GM11168 (cell line): ENCODE measurements around the gene SH3BGRL.

Source experiments
- in situ Hi-C: fragments of 300-500 bp; cut with MboI; formaldehyde crosslinking; loops from one replicate; pipeline ENCODE4 v1.12.0; 2022; ENCODE audit warnings: low sequenced_read_pairs; ENCODE audit not compliant: unreplicated experiment

Gene SH3BGRL

DNA sequence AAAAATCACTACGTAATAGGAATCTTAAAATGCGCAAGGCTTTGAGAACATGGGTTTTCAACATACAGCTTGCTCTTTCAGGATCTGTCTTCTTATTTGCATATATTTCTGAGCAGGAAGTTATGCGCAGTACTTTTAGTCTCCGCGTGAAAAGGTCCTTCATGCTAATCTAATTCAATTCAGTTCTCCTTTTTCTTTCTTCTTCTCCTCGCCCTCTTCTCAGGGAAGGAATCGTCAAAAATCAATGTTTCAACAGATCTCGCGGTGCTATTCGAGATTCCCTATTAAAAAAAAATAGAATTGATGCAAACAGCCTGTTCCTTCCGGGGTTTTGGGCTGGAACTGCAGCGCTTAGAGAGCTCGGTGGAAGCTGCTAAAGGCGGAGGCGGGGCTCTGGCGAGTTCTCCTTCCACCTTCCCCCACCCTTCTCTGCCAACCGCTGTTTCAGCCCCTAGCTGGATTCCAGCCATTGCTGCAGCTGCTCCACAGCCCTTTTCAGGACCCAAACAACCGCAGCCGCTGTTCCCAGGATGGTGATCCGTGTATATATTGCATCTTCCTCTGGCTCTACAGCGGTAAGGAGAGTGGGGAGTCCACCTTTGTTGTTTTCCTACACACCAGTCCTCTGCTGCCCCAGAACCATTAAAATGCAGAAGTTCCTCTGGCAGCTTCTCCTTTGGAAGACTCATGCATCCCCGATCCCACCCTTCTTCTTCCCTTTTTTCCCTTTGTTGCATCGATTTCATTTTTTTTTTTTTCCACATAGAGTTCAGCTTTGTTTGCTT, at the start of gene SH3BGRL, which contains the start of gene HMGN5:
TSS of gene SH3BGRL (plus strand) at position 432 of the 785 bp plus-strand sequence. CDS start at position 531, 99 bp downstream.
TSS of gene HMGN5 (minus strand) at position 243 of the 785 bp plus-strand sequence. CDS start 80,364 bp downstream, outside the sequence.
- in situ Hi-C loops = no loop called here

DNA sequence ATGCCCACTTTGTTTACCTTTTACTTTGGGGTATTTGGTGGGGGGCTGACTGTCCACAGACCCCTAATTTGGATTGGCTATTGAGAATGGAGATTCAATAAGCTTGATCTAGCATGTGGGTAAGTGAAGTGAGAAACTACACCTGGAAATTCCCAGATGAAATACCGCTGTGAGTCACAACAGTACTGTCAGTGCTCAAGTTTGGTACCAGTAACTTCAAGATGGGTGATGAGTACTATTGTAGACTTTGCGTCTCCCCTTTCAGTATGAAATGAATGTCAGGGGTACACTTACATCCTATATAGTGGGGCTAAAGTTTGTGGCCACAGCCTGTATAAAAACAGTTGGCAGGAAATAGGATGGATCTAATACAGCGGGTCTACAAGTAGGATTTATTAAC, 33.5 kb upstream of the SH3BGRL start:
- in situ Hi-C loops = no loop called here

DNA sequence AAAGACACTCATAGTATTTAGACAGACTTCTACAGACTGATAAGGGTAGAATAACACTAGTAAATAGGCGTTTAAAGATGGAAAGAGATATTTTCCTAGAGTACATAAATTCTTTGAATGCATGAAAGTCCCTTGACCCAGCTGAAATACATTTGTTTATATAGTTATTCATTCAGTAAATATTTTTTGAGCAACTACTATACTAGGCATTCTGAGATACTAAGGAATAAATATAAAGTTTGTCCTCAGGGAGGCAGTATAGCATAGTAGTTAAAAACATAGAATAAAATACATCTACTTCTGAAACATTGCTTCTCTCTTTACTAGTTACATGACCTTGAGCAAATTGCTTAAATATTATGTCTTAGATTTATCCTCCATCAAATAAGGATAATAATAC, 27.6 kb upstream of the SH3BGRL start:
- in situ Hi-C loops = no loop called here

DNA sequence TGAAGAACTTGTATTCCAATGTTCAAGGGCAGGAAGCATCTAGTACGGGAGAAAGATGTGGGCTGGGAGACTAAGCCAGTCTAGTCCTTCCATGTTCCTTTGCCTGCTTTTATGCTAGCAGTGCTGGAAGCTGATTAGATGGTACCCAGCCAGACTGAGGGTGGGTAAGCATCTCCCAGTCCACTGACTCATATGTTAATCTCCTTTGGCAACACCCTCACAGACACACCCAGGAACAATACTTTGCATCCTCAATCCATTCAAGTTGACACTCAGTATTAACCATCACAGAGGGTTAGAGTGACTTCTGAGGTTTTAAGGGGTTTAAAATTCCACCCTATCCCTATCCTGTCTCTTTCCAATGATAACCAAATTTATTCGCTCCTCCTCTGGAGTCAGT, 6.6 kb upstream of the SH3BGRL start:
- in situ Hi-C loops = loop anchor here (25.0 kb wide), 1 partner anchor 192 kb away; no protein-coding TSS in a partner anchor

- in situ Hi-C loops = loop anchor here (25.0 kb wide), 1 partner anchor 192 kb away; no protein-coding TSS in a partner anchor
Observed at GRCh38 chrX:81195712-81196111, 6.2 kb upstream of the SH3BGRL start.

DNA sequence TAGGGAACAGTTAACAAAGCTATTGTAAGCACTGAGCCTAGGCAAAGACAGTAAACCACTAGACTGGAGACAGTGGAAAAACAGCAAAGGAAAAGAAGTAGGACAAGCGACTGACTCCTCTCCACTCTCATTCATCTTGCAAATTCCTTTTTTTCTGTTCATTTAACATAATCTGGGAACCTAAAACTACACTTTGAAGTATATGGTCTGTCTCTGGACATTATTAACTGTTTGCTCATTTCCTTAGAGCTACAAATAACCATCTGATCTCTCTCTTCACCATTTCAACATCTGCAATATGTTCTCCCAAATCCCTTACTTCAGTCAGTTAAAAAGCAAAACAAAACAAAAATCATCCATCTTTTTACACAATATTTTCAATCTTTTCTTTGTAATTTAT, 831 bp upstream of the SH3BGRL start:
- in situ Hi-C loops = no loop called here

DNA sequence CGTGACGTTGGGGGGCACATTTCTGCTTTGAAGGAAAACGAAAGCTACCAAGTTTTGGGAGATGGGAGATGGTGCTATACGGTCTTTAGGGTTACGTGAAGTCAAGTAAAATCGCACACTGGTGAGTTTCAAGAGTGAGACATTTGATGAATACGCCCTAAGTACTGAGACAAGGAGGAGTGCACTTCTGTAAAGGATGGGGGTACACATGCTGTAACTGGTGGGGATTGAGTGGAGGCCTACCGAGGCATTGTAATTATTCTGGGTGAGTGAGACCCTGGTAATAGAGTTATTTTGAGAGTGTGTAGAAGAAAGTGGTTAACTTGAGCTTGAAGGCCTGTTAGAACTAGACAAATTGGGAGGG, 536 bp downstream of the SH3BGRL start:
- in situ Hi-C loops = no loop called here

- in situ Hi-C loops = no loop called here
Observed at GRCh38 chrX:81202943-81203342, 1.0 kb downstream of the SH3BGRL start.

DNA sequence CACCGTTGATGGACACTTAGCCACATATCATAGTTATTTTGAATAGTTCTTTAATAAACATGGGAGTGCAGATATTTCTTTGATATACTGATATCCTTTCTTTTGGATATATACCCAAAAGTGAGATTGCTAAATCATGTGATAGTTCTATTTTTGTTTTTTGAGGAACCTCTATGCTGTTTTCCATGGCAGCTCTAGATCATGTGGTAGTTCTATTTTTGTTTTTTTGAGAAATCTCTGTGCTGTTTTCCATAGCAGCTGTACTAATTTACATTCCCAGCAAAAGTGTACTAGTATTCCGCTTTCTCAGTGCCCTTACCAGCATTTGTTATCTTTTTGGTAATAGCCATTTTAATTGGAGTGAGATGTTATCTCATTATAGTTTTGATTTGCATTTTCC, 3.6 kb downstream of the SH3BGRL start:
- in situ Hi-C loops = no loop called here

DNA sequence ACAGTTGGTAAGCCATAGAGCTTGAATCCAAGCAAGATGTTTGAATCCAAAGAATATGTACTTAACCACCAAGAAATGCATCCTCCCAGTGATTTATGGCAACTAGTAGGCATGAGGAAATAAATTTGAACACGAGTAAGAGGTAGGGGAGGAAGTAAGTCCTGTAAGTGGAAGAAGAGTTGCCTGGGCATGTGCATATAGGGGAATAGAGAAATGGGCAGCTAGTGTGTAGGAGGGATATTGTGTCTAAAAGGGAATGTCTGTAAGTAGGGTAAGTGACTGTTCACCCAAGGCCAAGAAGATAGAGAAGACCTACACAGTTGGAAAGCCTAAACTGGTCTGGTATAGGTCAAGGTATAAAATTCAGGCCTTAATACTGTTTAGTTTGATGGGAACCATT, 4.6 kb downstream of the SH3BGRL start:
- in situ Hi-C loops = no loop called here

- in situ Hi-C loops = no loop called here
Observed at GRCh38 chrX:81208916-81209315, 7.0 kb downstream of the SH3BGRL start.

DNA sequence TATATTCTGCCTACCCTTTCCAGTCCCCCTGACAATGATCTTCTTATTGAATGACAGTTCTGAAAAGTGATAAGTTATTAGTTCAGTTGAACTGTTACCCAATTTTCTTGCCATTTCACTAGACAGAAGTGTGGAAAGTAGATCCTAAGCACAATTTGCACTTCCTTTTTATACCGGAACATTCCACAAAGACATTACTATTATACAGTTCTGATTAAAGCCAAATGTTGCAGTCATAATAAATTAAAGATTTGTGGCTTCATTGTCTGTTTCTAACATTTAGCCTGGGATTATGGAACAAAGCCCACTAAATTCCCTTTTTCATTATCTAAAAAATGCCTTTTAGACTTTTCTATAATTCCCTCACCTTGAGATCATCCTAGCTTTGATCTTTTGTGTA, 13.8 kb downstream of the SH3BGRL start:
- in situ Hi-C loops = no loop called here

DNA sequence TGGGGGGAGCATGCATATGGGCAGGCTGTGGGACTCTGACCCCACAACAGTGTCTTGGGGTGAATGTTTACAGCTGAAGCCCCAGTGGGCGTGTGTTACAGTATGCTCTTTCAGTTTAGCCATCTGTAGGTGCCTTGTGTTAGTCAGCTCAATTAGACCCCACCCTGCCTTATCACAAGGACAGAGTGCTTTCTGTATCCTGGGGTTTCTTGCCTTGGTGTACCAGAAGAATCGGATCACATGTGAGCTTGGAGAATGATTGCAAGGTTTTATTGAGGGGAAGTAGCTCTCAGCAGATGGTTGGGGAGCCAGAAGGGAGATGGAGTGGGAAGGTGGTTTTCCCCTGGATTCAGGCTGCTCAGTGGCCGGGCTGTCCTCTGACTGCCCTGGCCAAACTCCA, 27.3 kb downstream of the SH3BGRL start:
- in situ Hi-C loops = no loop called here

GRCh38 chrX:81229901-81230300, 28.0 kb downstream of the SH3BGRL start:
- in situ Hi-C loops = no loop called here

- in situ Hi-C loops = no loop called here
Observed at GRCh38 chrX:81231476-81231875, 29.6 kb downstream of the SH3BGRL start.

DNA sequence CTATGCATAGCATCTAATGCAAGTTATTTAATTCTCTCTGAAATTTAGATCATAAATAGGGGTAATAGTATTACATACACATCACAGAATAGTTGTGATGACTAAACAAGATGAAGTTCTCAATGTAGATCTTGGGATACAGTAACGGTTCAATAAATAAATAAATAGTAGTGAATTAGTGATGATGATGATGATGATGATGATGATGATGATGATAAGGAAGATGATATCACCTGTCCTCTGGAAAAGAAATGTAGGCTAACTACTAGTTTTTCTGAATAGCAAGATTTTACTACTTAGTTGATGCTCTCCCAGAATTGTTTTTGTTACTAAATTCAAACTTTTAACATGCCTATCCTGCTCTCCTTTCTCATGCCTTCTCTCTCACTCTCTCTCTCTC, 30.3 kb downstream of the SH3BGRL start:
- in situ Hi-C loops = no loop called here

- in situ Hi-C loops = no loop called here
Observed at GRCh38 chrX:81237516-81237915, 35.6 kb downstream of the SH3BGRL start.

- in situ Hi-C loops = no loop called here
Observed at GRCh38 chrX:81238166-81238565, 36.3 kb downstream of the SH3BGRL start.

GRCh38 chrX:81240701-81241331, 38.9 kb downstream of the SH3BGRL start:
- in situ Hi-C loops = no loop called here

GRCh38 chrX:81241753-81242152, 39.9 kb downstream of the SH3BGRL start:
- in situ Hi-C loops = no loop called here

DNA sequence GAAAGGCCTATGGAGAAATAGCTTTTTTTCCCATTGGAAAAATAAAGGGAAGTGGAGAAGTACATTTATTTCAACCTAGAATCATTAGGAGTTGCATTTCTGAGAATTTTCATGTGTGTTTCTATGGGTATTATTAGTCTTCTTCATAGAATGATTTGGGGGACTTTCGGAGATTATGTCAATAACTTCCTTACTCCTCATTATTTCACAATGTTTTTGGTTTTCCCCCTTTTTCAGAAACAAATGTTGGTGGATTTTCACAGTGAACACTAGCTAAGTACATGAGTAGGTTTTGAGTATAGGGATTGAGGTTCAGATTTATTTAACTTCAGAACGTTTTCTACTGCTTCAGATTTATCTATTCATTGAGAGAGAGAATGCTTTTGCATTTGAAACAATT, 54.0 kb downstream of the SH3BGRL start:
- in situ Hi-C loops = no loop called here

- in situ Hi-C loops = no loop called here
Observed at GRCh38 chrX:81257817-81258216, 55.9 kb downstream of the SH3BGRL start.
